ENCODE results near the gene SAYSD1. TPM values are rescaled to one million over a fixed set of nuclear protein-coding genes. Genes with fewer than 3 reads are reported as not detected.

SAYSD1 gene
- total RNA-seq, 1 donor from 2014 or later, result 22.0 TPM

DNA sequence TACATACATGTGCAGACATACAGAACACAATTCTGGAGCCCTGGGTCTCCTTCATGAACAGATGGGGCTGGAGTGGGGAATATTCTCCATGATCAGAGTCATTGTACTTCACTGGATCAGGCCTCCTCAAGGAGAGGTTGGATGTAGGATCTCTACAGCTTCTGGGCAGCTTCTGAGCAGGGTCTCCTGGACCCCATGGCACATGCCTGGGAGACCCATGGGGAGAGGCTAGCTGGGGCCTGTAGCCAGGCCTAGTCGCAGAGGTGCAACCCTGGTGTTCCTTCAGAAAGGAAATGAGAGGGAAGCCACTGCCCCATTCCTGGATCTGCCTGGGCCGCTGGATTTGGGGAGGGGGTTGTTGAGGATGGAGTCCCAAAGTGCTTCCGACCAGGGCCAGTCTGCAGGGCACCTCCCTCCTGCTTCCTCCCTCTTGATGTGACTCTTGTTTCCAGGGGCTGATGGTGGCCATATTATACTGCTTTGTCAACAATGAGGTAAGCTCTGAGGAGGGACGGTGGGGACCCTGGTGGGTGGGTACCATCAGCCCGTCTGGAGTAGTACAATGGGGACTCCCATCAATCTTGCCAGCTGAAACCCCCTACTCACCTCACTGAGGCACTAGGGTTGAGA lies 34.6 kb downstream of the SAYSD1 start:
- DNase-seq (ENCODE audit: low spot score in 2 of 2) (no peak), FAIRE-seq (no peak)

DNA sequence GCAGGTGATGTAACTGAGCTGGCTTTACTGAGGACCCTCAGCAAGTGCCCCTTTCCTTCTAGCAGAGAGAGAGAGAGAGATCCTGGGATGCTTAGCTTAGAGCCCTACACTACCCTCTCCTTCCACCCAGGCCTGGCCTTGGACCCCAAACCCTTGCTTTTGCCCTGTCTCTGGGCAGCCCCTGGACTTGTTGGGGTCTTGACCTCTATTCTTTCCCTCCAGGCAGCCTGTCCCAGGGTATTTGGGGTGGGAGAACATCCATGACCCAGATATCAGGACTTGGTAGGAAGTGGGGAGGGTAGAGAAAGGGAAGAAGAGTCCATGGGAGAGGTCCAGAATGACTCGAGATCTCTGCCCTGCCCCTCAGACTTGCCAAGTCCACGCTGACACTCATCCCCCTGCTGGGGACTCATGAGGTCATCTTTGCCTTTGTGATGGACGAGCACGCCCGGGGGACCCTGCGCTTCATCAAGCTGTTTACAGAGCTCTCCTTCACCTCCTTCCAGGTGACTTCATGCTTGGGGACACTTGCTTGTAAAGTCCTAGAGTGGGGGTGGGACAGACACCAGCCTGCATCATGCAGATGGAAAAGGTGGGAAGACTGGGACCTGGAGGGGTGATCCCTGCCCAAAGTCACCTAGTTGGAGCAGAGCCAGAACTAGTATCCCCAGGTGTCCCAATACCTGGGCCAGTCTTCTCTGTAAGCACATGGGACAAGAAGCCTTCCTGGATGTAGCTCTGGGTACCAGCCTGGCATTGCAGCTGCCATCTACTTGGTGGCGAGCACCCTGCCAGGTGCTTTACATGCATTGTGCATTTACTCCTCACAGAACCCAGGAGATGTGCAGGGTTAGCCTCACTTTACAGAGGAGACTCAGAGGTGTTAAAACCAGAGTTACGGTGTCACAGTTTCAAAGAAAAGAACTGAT lies 35.5 kb downstream of the SAYSD1 start:
- FAIRE-seq, result no peak

DNA sequence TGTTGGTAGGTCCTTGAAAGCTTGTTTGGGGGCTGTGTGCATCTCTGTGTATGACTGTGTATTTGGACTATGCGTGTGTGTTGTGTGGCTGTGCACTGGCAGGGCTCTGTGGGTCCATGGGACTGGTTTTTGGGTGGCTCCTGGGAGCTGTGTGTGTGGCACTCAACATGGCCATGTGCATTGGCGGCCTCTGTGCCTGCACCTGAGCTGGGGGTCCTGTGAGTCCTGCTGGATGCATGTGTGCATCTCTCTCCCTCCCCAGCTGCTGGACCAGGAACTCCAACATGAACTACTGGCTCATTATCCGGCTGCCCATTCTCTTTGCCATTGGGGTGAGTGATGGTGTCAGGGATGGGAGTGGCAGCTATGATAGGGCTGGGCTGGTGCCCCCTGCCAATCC lies 36.3 kb downstream of the SAYSD1 start:
- FAIRE-seq (no peak), DNase-seq (ENCODE audit: low spot score in 2 of 2) (no peak)

More for the DNA sequence above, 35.5 kb downstream of the SAYSD1 start:
- no peak for DNase-seq (ENCODE audit: low spot score in 2 of 2)

DNA sequence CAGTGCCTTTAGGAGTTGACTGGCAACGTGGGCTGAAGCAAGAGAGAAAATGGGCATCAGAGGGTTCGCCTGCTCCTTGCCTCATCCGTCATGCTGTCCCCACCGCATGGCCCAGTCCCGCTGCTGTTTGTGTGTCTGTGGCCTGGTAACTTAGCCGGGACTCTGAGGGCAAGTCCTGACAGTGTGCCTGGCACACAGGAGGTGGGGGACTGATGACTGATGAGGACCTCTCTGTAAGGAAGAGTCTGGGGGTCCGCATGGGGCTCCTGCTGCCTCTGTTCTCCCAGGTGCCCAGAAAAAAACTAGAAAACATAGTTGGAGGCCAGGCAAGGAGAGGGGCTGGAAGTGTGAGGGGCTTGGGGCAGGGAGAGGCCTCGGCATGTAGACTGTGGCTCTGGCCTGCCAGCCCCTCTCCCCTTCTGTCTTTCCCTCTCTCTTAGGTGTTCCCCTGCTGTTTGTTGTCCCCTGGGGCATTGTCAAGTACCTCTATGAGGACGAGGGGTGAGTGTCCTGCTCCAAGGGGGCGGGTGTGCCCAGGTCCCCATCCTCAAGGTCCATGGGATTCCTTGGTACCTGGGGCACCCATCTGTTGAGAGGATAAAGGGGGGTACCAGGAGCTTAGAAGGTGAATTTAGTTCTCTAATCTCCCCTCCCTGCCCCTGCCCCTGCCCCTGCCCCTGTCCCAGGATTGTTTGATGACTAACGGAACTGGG lies 36.9 kb downstream of the SAYSD1 start:
- DNase-seq (ENCODE audit: low spot score in 2 of 2) (no peak), FAIRE-seq (no peak)

DNA sequence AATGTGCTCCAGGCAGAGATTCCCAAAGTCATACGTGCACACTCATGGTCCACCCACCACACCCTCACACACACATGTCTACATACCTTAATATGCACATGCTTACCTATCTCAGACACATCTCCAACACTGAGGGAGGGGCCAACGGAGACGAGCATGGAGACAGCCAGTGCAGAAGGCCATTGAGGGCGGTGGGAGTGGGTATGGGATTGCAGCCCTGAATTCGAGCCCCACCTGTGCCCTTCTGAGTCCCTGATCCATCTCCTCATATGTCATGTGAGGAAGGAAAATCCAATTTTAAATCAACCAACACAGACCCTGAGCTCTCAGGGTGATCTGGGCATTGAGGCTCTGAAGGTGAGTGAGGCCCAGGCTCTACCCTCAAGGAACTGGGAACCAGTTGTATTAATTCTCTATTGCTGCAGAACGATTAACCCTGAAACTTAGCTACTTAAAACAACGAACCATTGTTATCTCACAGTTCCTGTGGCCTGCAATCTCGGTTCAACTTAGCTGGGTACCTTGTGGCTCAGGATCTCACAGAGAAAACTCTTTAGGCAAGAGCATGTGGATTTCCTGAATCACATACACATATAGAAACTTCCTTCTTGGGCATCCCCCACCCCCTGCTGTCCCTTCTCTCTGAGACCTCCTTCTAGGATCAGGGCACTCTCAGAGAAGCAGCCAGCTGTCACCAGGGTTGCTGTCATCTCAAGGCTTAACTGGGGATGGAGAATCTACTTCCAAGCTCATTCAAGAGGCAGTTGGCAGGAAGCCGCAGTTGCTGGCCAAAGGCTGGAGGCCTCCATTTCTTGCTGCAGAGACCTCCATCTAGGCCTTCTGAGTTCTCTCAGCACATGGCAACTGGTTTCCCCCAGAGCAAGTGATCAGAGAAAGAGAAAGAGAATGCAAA lies 38.1 kb downstream of the SAYSD1 start:
- DNase-seq (ENCODE audit: low spot score in 2 of 2), result no peak
- FAIRE-seq, result no peak

DNA sequence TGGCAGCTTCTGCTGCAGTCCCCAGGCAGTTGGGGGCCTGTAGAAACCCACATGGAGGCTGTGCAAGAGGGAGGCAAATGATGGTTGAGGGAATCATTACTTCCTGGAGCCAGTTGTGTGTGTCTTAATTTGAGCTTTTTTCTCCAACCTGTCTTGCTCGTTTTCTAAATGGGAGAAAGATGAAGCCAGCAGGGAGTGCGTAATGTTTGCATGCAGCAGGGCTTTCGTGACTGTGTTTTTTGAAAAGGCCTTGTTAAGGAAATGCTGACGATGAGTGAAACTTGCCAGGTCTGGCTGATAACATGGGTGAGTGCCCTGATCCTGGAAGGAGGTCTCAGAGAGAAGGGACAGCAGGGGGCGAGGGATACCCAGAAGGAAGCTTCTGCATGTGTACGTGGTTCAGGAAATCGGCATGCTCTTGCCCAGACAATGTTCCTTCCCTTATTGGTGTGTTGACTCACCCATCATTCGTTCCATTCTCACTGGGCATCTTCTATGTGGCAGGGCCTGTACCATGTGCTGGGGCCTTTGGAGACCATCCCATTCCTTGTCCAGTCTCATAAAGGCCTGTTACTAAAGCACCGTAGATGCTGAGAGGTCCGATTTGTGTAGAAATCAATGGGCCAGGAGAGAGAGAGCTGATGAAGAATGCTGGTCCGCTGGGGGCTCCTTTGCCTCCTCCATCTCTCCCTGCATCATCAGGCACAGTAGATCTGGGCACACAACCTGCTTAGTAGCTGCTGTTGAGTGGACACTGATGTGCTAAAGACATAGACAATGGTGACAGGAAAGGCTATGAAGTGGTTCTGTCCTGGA lies 39.0 kb downstream of the SAYSD1 start:
- DNase-seq (ENCODE audit: low spot score in 2 of 2) (no peak), FAIRE-seq (no peak)

DNA sequence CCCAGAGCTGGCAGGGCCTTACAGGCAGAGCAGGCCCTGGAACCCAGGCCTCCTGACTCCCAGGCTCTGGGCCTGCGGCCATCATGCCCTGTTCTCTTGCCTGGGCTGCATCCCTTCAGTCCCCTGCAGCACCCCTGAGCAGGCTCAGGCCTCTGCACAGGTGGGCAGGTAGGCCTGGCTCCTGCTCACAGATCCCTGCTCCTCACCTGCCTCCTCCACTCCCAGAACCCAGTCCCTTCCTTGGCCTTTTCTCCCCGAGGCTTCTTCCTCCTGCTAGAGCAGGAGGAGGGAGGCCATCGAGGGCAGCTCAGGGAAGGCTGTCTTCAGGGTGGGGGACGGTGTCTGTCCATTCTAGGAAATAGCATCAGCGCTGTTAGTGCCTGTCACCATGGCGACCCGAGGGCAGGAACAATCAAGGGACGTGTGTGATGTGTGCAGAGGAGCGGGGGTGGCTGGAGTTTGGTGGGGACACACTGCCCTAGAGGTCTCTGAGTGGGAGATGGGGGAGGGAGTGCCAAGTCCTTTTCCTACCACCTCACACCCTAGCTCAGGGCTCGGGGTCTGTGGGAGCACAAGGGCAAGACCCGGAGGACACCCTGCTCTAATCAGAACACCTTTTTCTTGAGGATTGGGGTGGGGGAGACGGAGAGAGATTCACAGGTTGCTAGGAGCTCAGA lies 39.8 kb downstream of the SAYSD1 start:
- DNase-seq (ENCODE audit: low spot score in 2 of 2), result no peak
- FAIRE-seq, result no peak

DNA sequence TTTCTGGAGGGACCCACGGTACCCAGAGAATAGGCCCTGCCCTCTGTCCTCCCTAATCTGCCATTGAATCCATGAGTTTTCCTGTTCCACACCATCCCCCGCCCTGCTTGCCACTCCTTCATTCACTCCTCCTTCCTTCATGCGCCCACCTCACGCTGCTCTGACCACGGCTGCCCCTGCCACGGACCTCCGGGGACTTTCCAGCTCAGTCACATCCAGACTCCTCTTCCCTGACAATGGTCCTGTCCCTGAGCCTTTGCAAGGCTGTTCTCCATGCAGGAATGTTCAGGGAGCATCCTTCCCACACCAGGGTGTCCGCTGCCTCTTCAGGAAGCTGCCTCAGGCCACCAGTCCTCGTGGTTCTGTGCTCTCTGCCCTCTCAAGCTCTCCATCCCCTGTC lies 40.5 kb downstream of the SAYSD1 start:
- FAIRE-seq (no peak), DNase-seq (ENCODE audit: low spot score in 2 of 2) (no peak)

DNA sequence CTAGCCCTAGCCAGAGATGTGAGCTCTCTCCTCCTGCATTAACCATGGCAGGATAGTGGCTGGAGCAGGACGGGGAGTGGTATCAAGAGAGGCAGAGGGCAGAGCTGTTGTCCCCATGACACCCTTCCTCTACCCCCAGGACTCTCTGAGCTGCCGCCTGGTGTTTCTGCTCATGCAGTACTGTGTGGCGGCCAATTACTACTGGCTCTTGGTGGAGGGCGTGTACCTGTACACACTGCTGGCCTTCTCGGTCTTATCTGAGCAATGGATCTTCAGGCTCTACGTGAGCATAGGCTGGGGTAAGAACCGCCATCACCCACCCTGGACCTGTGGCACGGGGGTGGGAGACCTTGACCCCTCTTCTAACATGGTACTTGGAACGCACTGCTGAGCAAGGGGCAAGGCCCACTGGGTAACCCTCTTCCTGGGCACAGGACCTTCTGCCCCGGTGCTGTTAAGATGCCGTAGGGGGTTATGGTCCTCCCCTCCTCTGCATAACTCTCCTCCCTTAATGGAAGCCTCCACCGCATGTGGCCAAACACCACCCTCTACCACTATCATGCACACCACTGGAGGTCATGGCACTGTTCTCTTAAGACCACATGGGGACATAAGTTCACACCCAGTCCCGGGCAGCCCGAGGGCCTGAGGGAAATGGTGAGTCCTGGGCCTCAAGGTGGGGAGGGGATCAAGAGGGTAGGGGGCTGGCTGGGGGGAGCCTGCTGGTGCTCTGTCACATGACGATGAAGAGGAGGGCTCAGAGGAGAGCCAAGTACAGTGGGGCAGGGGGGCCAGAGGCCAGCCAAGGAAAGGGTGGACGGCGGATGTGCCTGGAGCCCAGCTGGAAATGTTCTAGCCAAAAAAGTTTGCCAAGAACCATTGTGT lies 41.3 kb downstream of the SAYSD1 start:
- FAIRE-seq (no peak), DNase-seq (ENCODE audit: low spot score in 2 of 2) (no peak)

DNA sequence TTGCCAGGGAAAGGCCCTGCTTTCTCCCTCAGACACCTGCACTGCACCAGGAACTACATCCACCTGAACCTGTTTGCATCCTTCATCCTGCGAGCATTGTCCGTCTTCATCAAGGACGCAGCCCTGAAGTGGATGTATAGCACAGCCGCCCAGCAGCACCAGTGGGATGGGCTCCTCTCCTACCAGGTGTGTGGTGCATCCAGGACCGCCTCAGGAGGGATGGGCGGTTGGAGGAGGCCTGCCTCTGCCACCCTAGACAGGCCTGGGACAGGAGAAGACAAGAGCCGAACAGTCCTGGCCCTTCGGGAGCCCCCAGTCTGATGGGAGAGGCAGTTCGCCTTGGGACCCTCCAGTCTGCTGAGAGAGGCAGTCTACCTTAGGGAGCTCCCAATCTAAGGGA lies 42.2 kb downstream of the SAYSD1 start:
- no peak for DNase-seq (ENCODE audit: low spot score in 2 of 2)
- FAIRE-seq, result no peak

DNA sequence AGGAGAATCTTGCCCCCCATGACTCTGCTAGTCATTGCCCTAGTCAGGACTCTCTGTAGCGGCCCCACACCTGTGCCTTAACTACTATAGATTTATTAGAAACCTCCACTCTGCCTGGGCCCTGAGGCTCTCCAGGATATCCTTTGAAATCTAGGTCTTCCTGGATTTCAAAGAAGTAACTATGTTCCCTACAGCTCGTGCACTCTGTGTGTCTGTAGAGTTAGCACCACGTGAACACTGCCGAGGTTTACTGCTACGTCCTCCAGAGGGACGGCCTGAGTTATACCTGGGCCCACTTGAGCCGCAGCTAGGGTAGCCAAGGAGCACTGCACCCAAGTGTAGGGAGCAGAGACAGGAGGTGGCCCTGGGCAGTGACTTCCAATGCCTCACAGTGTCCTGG lies 46.6 kb downstream of the SAYSD1 start:
- DNase-seq (ENCODE audit: low spot score in 2 of 2) (no peak), FAIRE-seq (no peak)

DNA sequence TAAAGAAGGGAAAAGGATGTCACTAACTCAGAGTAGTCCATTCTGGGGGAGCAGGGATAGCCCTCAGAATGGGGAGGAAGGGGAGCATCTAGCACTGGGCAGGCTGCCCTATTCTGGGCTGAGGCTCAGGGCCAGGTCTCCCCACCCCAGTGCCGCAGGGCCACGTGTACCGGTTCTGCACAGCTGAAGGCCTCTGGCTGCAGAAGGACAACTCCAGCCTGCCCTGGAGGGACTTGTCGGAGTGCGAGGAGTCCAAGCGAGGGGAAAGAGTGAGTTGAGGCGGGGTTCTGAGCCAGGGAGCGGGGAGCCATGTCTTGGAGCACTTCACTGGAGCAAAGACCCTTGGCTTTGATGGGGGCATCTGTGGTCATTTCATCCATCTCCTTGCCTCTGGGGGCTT lies 49.4 kb downstream of the SAYSD1 start:
- FAIRE-seq (no peak), DNase-seq (ENCODE audit: low spot score in 2 of 2) (no peak)

DNA sequence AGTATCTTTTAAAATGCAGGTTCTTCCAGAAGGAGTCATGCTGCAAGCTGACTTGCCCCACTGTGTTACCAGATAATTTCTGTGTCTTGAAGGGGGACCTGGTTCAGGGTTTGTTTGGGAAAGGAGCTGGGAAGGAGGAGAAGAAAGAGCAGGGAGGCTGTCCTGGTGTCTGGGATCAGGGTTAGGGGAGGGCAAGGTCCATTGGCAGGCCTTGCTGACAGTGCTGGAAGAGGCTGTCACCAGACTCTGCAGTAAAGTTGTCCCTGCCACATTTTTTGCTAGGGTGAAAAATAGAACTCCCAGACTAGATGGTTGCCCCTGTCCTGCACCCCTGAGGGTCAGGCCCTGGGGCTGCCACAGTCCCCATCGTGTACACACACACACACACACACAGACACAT lies 51.5 kb downstream of the SAYSD1 start:
- FAIRE-seq, result no peak
- DNase-seq (ENCODE audit: low spot score in 2 of 2), result no peak

DNA sequence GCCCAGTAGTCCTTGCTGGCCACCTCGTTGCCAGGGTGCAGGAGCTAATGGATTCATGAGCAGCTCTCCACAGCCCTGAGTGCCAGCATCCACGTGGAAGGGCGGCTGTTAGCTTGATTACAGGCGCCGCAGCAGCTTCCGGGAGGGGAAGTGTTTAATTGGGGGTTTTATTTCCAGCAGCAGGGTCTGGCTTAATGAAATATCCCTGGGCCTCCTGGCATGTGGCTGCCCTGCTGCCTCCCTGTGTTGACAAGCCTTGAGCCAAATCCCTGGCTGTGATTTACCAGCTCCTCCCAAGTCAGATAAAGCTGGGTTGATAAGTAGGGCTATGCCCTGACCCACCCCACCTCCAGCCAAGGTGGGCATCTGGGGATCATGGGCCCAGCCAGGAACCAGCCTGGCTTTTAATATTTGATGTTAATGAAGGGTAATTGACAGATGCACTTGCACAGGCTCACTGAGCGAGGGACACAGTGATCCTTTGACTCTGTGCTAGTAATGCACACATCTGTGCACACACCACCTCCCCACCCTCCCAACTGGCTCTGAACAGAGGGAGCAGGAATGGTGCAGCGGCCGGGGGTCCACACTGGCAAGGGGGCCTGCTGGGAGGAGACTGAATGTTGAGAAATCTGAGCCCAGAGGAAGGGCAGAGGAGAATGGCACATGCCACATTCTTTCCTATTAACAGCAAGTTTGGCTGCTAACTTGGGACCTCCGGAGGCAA lies 52.8 kb downstream of the SAYSD1 start:
- FAIRE-seq (no peak), DNase-seq (ENCODE audit: low spot score in 2 of 2) (no peak)

DNA sequence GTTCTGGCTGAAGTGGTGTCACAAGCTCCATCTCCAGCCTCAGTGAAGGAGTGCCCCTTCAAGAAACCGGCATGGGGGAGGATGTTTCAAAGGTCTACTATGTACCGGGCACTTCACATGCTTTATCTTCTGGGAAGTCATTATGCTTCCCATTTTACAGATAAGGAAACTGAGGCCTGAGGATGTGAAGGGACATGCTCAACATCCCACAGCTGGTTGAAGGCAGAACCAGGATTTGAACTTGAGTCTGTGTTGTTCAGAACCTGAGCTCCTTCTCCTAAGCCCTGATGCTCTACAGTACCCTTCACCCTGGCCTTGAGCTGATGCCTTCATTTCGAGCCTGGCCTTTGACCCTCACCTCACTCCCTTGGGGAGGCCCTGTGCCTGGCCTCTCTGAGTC lies 53.4 kb downstream of the SAYSD1 start:
- FAIRE-seq (no peak), DNase-seq (ENCODE audit: low spot score in 2 of 2) (no peak)

DNA sequence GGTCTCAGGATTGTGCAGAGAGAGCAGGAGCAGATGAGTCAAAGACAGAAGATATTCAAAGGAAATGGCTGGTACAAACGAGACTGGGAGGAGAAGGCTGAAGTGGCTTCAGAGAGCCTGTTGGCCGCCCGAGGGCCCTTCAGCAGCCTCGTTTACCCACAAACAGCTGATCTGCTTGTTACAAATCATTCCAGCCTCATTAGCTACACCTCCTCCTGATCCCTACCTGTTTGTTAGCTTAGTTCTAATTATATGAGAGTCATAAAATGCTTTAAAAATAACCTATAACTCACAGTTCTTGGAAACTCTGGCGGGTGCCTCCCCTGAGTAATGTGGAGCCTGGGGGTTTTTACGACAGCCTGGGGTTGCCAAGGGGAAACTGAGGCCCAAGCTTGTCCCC lies 53.8 kb downstream of the SAYSD1 start:
- FAIRE-seq, result no peak

DNA sequence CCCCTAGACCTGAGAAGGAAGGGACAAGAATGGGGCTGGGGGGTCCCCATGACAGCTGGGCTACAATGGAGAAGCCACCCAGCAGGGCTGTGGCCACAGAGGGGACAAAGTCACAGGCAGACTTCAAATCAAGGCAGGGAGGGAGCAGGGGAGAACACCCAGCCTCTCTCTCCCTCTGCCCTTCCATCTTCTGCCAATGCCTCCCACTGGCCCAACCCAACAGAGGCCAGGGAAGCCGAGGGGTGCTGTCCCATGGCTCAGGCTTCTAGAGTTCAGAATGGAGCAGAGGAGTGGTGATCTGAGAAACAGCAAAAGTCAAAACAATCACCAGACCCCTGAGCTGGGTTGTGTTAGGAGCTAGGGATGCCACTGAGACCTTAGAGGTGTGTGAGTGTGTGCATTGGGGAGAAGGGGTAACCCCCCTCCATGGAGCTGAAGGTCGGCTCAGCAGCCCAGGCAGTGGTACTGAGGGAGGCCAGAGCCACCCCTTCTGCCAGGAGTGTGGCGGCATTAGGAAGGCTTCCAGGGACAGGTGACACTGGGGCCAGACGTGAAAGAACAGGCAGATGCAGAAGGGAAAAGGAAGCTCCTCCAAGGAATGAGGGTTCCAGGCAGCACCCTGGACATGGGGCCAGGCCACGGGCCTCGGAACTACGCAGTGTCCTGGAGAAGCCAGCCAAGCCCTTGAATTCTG lies 54.4 kb downstream of the SAYSD1 start:
- no peak for FAIRE-seq
- no peak for DNase-seq (ENCODE audit: low spot score in 2 of 2)

More for the DNA sequence above, 53.8 kb downstream of the SAYSD1 start:
- DNase-seq (ENCODE audit: low spot score in 2 of 2), result no peak

All from frontal cortex (tissue), 4 donors.